ENCODE results near the gene ATP1A1. TPM values are rescaled to one million over a fixed set of nuclear protein-coding genes. Genes with fewer than 3 reads are reported as not detected.
A peak's percentile ranks its signal among the peaks of the same experiment; 100 is the strongest.

ATP1A1 gene
- total and polyA plus RNA-seq, 2 experiments from 2014 or later = 117 to 202 TPM

GRCh38 chr1:116334015-116334547 lies 39.0 kb upstream of the ATP1A1 start:
- Mint-ChIP-seq H3K9me3 (no peaks in the 10 kb centered on the region; the same call in 2 of the 3 replicates), H3K27me3 (ENCODE audit: insufficient read depth, low read depth, poor library complexity) (peaks cover 4% of the 10 kb centered on the region), H3K4me1 (peaks cover 24% of the 10 kb centered on the region), H3K27ac (no peak overlapping the region), H3K36me3 (ENCODE audit: low read depth) (no peaks in the 10 kb centered on the region), H3K4me3 (no peak overlapping the region)
- Histone ChIP-seq H3K4me3 (no peak overlapping the region), H3F3A (replicated peaks; ENCODE audit: low read depth) (no peaks in the 10 kb centered on the region), H4K20me1 (replicated peaks; ENCODE audit: insufficient read depth) (no peaks in the 10 kb centered on the region), H3K27me3 (ENCODE audit: insufficient read depth) (no peaks in the 10 kb centered on the region), H2AFZ (peak overlapping the region; percentile 85; the same call in 1 of the 2 replicates), H3K4me1 (ENCODE audit: insufficient read depth) (peaks cover 13% of the 10 kb centered on the region), H3K79me2 (replicated peaks; ENCODE audit: insufficient read depth) (no peaks in the 10 kb centered on the region), H3K9me2 (ENCODE audit: insufficient read depth) (0 out of 2 replicates have a peak, but pooled peaks cover 3% of the 10 kb centered on the region), H3K4me2 (peak overlapping the region; percentile 1; the same call in 1 of the 2 replicates), H3K36me3 (ENCODE audit: insufficient read depth) (no peaks in the 10 kb centered on the region), H3K27ac (ENCODE audit: low read depth) (no peak overlapping the region)
- DNase-seq (ENCODE audit: low spot score) (no peak), ATAC-seq (no peak)
- TF ChIP-seq ZNF331 (CRISPR knock-in tag; IDR thresholded peaks at IDR 0.05; ENCODE audit: low read depth) (no peak), EZH2 (IDR thresholded peaks at IDR 0.05; ENCODE audit: low read depth, unreplicated experiment) (no peak), ETS1 (IDR thresholded peaks at IDR 0.05) (no peak), EZH2phosphoT487 (IDR thresholded peaks at IDR 0.05; ENCODE audit: unreplicated experiment) (no peak), ZNF462 (CRISPR knock-in tag; IDR thresholded peaks at IDR 0.05) (no peak), STAT1 (IDR thresholded peaks at IDR 0.05; ENCODE audit: unreplicated experiment) (no peak), JUNB (IDR thresholded peaks at IDR 0.05; ENCODE audit: unreplicated experiment) (no peak), POLR2AphosphoS5 (IDR thresholded peaks at IDR 0.05; ENCODE audit: low read depth) (no peak), ZNF114 (CRISPR knock-in tag; IDR thresholded peaks at IDR 0.05) (no peak)
